Mucosa of gallbladder (tissue), 1 donor: ENCODE measurements around the gene LTBP2. TPM values are rescaled to one million over a fixed set of nuclear protein-coding genes. Genes with fewer than 3 reads are reported as not detected.

Experiments used
- DNase-seq: peaks from one replicate; pipeline ENCODE4 v3.0.0-alpha.2; 2020; ENCODE audit warnings: low spot score
- total RNA-seq: library from RNA; stranded (reverse); gene quantifications from one replicate; pipeline ENCODE4 v1.2.1, GENCODE V29; 2021
- donor health status: DM: no; HTN: no; CAD: no.

The LTBP2 gene
- total RNA-seq, 1 donor from 2014 or later = 84.9 TPM

DNA sequence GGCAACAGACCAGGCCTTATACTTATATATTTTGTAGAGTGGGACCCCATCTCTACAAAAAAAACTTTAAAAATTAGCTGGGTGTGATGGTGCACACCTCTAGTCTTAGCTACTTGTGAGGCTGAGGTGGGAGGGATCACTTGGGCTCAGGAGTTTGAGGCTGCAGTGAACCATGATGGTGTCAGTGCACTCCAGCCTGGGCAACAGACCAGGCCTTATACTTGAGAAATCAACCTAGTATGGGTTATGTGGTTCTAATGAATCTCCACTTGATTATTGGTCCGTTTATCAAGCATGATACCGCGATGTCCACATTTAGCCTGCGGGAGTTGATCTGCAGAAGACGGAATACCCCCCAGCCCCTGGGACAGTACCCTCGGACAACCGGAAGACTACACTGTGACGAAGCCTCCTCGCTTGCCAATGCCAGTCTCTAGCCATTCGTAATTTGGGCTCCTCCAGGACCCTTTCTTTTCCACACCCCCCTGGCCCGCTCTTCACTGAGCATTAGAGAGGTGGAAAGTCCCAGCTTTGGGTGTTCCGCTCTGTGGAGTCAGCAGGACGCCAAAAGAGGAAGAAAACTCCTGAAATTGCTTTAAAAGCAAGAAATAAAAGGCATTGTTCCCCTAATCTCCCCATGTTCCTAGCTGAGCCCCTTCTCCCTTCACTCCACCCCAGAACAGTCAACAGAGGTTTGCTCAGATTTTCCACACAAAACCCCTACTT lies 19.4 kb downstream of the LTBP2 start:
- no peak for DNase-seq

DNA sequence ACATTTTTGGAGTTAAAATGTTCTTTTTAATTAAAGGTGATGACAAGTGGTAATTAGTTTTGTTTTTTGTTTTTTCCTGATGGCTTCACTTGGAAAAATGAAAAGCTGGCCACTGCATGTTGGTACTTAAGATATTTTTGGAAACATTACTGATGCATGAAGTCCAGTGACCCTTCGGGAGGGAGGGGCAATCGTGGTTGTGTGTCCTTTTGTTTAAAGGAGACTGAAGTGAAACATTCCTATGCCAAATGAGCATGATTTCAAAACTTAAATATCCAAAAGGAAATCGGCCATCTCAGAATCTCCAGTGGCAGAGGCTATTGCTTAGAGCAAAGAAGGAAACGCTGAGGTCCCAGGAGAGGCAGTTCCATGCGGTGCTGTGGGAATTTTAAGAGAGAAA lies 20.1 kb downstream of the LTBP2 start:
- DNase-seq = no peak

DNA sequence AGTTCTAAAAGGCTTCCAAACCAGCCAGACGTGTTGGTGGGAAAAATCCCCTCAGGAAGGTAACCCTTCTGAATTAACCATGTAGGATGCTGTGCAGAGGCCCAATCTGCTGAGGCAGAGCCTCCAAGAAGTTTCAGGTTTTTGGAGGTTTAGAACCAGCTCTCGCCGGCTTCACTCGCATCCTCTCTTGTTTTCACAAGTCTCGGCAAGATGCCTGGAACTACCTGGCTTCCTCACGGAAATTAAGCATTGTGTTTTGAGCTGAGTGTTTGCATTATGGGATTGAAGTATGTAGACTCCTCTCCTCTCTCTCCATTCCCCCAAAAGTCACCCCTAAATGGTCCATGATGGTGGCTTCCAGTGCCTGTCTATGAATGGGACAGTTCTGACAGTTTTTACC lies 20.6 kb downstream of the LTBP2 start:
- DNase-seq = no peak

GRCh38 chr14:74589291-74589879 lies 22.7 kb downstream of the LTBP2 start:
- DNase-seq = no peak

GRCh38 chr14:74587363-74587707 lies 24.7 kb downstream of the LTBP2 start:
- no peak for DNase-seq

GRCh38 chr14:74586681-74587362 lies 25.2 kb downstream of the LTBP2 start:
- no peak for DNase-seq

DNA sequence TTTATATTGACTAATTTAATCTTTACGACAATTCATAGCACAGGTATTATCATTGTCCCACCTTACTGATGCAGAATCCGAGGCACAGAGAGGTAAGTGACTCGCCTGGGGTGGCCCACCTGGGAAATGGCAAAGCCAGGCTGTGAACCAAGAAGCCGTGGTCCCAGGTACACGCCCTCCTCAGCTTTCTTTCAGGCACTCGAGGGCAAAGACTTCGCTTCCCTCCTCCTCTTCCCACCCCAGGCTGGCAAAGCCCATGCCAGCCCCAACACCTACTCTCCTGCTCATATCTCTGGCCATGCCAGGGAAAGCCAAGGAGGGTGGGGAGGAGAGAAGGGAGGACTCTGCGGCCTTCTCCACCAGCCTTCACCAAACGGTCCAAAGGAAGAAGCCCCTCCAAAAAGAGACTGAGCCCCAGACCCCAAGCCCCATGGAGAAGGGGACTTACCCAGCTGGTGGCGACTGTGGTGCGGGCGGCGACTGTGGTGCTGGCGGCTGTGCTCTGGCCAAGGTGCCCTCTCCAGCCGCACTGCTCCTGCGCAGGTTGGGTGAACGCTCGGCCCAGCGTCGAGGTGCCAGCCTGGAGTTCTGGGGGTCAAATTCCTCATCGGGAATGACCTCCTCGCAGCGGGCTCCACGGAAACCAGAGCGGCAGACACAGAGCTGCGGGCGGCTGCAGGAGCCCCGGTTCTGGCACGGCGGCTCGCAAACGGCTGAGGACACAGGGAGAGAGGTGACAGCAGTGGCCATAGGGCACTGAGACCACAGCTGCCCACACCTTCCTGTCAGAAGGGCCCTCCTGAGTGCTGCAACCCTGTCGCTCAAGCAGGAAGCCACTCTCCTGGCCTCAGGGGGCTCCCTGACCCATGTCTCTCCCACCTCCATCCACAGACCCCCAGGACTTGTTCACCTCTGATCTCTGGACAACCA lies 26.4 kb downstream of the LTBP2 start:
- DNase-seq = no peak

DNA sequence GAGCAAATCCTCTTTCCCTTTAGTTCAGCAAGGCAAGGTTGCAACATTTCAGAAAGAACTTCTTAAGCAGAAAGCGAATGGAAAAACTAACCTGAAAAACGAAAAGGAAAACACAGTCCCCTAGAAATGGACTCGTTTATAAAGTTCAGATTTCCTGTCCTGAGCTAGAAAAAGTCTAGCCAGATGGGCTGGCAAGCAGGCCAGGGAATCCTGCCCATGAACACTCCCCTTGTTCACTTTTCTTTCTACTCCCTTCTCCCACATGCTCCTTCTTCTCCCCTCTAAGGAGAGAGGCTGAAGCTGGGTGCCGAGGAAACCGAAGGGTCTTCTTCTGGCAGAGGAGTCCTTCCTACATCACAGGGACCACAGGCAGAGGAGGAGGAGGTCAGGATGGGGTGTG lies 27.1 kb downstream of the LTBP2 start:
- DNase-seq = no peak

- no peak for DNase-seq
These were observed 28.2 kb downstream of the LTBP2 start for GRCh38 chr14:74583689-74584434.

- no peak for DNase-seq
These were observed 29.0 kb downstream of the LTBP2 start for GRCh38 chr14:74582910-74583581.

DNA sequence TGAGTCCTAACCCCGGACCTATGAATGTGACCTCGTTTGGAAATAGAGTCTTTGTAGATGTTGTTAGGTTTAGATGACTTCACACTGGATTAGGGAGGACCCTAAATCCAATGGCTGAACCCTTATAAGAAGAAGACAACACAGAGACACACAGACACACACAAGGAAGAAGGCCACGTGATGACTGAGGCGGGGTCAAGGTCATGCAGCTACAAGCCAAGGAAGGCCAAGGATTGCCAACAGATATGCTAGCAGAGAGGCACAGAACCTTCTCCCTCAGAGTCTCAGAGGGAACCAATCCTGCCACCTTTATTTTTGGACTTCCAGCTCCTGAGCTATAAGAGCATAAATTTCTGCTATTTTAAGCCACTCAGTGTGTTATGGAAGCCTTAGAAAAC lies 31.8 kb downstream of the LTBP2 start:
- DNase-seq = no peak

DNA sequence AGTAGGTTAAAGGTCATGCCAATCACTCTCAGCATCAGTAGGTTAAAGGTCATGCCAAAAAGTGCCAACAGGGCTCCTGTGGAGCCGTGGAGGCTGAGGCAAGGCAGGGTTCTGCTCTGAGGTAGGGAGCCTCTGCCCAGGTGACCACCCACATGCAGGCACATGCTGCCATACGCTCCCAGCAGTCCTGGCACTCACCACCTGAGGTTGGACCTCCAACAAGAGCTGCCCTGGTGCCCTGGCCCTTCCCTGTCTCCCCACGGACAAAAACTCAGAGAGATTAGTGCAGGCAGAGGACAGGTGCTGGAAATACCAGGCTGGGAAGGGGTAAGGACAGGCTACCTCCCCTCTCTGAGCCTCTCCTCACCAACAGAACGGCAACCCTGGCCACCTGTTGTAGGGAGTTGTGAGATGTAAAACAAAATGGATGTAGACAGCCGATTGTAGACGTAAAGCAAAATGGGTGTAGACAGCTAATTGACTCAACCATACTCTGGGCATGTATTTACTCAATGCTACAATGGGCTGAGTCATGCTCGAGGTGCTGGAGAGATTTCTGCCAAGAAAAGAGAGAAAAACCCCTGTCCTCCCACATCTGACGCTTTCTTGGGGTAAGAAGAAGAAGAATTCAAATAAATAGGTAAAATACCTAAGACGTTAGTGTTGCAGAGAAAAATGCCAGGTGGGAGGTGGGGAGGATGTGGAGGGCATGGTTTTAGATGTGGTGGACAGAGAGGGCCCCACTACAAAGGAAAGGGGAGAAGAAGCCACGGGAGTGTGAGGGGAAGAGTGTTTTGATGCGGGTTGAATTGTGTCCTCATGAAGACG lies 32.4 kb downstream of the LTBP2 start:
- DNase-seq = no peak

- no peak for DNase-seq
These were observed 33.6 kb downstream of the LTBP2 start for GRCh38 chr14:74578479-74578878.

DNA sequence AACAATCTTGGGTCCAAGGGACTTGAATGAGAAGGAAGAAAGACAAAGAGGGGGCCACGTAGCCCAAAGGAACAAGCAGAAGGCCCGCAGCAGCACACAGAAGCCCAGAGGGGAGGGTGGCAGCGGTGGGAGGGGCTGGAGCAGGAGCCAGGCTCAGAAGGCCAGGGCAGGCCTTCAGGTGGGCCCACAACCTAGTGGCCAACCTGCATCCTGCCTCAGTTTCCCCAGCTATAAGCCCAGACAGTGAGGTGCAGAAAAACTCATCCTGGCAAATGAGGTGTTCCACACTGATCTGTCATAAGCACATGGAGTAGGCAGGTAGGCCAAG lies 34.1 kb downstream of the LTBP2 start:
- no peak for DNase-seq

GRCh38 chr14:74577247-74577947 lies 34.6 kb downstream of the LTBP2 start:
- DNase-seq = no peak

DNA sequence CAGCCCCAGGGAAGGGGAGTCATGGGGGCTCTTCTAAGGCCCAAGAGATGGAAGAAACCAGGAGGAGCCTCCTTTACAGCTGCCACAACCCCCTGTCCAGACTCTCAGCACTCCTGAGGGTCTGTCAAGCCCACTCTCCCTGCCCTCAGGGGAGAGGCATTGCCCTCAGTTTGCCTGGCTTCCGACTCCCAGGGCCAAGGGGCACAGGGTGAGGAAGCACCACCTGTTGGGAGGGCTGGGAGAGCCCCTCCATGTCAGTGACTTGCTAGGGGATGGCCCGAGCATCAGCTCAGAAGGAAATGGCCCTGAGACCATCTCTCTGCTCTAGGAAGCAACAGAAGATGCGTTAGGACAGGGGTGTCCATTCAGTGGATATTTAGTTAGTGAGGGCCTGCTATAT lies 36.1 kb downstream of the LTBP2 start:
- no peak for DNase-seq

- no peak for DNase-seq
These were observed 36.5 kb downstream of the LTBP2 start for GRCh38 chr14:74575507-74575906.

DNA sequence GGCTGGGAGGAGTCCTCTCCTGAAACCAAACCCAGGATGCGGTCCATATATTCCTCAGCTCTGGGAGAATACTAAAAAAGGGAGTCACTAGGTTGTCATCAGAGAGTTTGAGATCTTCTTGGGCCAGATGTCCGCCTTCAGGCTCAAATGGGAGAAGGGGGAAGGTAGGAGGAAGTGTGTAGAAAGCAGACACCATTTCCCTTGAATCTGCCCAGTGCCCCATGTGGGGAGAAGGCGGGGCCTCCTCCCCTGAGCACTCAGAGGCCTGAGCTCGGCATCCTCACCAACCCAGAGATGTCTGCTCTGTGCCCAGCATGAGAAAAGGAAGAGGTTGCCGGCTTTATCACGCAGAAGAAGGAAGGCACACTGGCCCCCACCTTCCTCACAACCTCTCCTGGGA lies 37.3 kb downstream of the LTBP2 start:
- DNase-seq = no peak

DNA sequence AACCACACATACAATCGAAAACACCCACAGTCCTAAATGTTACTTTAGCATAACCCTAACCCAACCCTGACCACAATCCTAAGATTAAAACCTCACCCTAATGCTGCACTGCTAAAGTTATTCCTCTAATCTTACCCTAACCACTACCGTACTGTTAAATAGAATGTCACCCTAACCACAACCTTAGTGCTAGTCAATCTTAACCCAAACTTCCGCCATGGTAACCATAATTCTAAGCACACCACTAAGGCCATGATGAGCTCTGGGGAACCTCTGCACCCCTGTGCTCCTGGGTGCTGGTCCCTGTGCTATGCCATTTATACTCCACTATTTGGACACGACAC lies 38.0 kb downstream of the LTBP2 start:
- no peak for DNase-seq
